IMR-90 (cell line): Measurements from ENCODE around the gene HERC3. TPM values are rescaled to one million over a fixed set of nuclear protein-coding genes. Genes with fewer than 3 reads are reported as not detected.

Source experiments
- ATAC-seq: fragments of 200-7000 bp; cut with Tn5 transposase; 2 replicates; pipeline ENCODE4 v1.9.1; 2020; ENCODE audit warnings: low read depth, mild to moderate bottlenecking, moderate library complexity
- BruUV-seq: library from RNA; stranded (reverse); fragments of 400-500 nt; replicated peaks from 2 replicates; lab custom pipeline; 2021; lab: Mats Ljungman, UMichigan
- CTCF ChIA-PET: fragments of 300-600 bp; formaldehyde crosslinking; extraction: SDS; loops from one replicate; lab custom pipeline; 2021; ENCODE audit warnings: antibody characterized with exemption; lab: Yijun Ruan, JAX
- POLR2A ChIA-PET: fragments of 300-600 bp; sonication (Branson Sonifier 250); formaldehyde crosslinking; loops from one replicate; lab custom pipeline; 2022; ENCODE audit warnings: antibody characterized with exemption; ENCODE audit not compliant: unreplicated experiment; lab: Charles Lee
- DNase-seq: peaks from one replicate; pipeline ENCODE4 v3.0.0; 2013
- H2AFZ ChIP-seq: replicated peaks from 2 replicates; pipeline ENCODE3; 2013; ENCODE audit warnings: low read length, mild to moderate bottlenecking; ENCODE audit not compliant: poor library complexity
- H2AK5ac ChIP-seq: 2 replicates; pipeline ENCODE4 v1.6.1; 2013; ENCODE audit warnings: low read depth, low read length, inconsistent platforms
- H2AK9ac ChIP-seq: replicated peaks from 2 replicates; pipeline ENCODE3; 2013; ENCODE audit warnings: mild to moderate bottlenecking, low read depth, low read length, moderate library complexity; ENCODE audit not compliant: poor library complexity
- H2BK120ac ChIP-seq: 2 replicates; pipeline ENCODE4 v1.6.1; 2013; ENCODE audit warnings: low read depth, low read length, inconsistent platforms
- H2BK15ac ChIP-seq: 3 replicates; pipeline ENCODE4 v1.6.1; 2013; ENCODE audit warnings: low read depth, low read length, inconsistent platforms
- H2BK20ac ChIP-seq: 2 replicates; pipeline ENCODE4 v1.6.1; 2013; ENCODE audit warnings: low read depth, mild to moderate bottlenecking, inconsistent platforms, low read length, moderate library complexity
- H2BK5ac ChIP-seq: 2 replicates; pipeline ENCODE4 v1.6.1; 2013; ENCODE audit warnings: mild to moderate bottlenecking, low read depth, low read length, inconsistent platforms; ENCODE audit not compliant: poor library complexity, severe bottlenecking
- H3K14ac ChIP-seq: replicated peaks from 2 replicates; pipeline ENCODE4 v1.6.1; 2013; ENCODE audit warnings: low read depth, low read length, inconsistent platforms
- H3K18ac ChIP-seq: 2 replicates; pipeline ENCODE4 v1.6.1; 2013; ENCODE audit warnings: low read depth, low read length, control low read depth
- H3K23ac ChIP-seq: 2 replicates; pipeline ENCODE4 v1.6.1; 2013; ENCODE audit warnings: low read depth, low read length, inconsistent platforms
- H3K27ac ChIP-seq: 2 replicates; pipeline ENCODE4 v1.5.1; 2013; ENCODE audit warnings: mild to moderate bottlenecking, control low read depth, low read length; ENCODE audit not compliant: insufficient read depth
- H3K27me3 ChIP-seq: 2 replicates; pipeline ENCODE4 v1.6.1; 2013; ENCODE audit warnings: low read length; ENCODE audit not compliant: control insufficient read depth, insufficient read depth
- H3K36me3 ChIP-seq: 2 replicates; pipeline ENCODE4 v1.6.1; 2013; ENCODE audit warnings: low read length, mixed read lengths; ENCODE audit not compliant: control insufficient read depth, insufficient read depth
- H3K4ac ChIP-seq: 2 replicates; pipeline ENCODE4 v1.6.1; 2013; ENCODE audit warnings: low read depth, low read length, inconsistent platforms
- H3K4me1 ChIP-seq: 2 replicates; pipeline ENCODE4 v1.6.1; 2013; ENCODE audit warnings: low read length, mixed read lengths; ENCODE audit not compliant: control insufficient read depth, insufficient read depth
- H3K4me2 ChIP-seq: 2 replicates; pipeline ENCODE4 v1.6.1; 2013; ENCODE audit warnings: low read depth, mild to moderate bottlenecking, control low read depth, low read length, moderate library complexity
- H3K4me3 ChIP-seq: 2 replicates; pipeline ENCODE4 v1.5.1; 2013; ENCODE audit warnings: low read depth, mild to moderate bottlenecking, control low read depth, low read length, moderate library complexity; ENCODE audit not compliant: insufficient read depth
- H3K56ac ChIP-seq: 2 replicates; pipeline ENCODE4 v1.6.1; 2013; ENCODE audit warnings: low read length, inconsistent platforms; ENCODE audit not compliant: insufficient read depth; ENCODE audit errors: extremely low read depth
- H3K79me1 ChIP-seq, 2 experiments: 2 replicates each; pipeline ENCODE4 v1.6.1; 2013; ENCODE audit warnings: low read length in 2 of 2, inconsistent platforms in 1 of 2, low read depth in 1 of 2
- H3K9ac ChIP-seq: 2 replicates; pipeline ENCODE4 v1.6.1; 2013; ENCODE audit warnings: low read depth, low read length, control low read depth
- H3K9me1 ChIP-seq: 2 replicates; pipeline ENCODE4 v1.6.1; 2013; ENCODE audit warnings: low read length, inconsistent platforms; ENCODE audit not compliant: insufficient read depth
- H3K9me3 ChIP-seq: 2 replicates; pipeline ENCODE4 v1.6.1; 2013; ENCODE audit warnings: low read length; ENCODE audit not compliant: control insufficient read depth, insufficient read depth
- H4K20me1 ChIP-seq: 2 replicates; pipeline ENCODE4 v1.6.1; 2013; ENCODE audit warnings: low read length, inconsistent platforms; ENCODE audit not compliant: insufficient read depth
- H4K5ac ChIP-seq: 2 replicates; pipeline ENCODE4 v1.6.1; 2013; ENCODE audit warnings: mild to moderate bottlenecking, low read depth, low read length, control low read depth
- H4K8ac ChIP-seq, 2 experiments: 2 replicates each; pipeline ENCODE4 v1.6.1; 2013; ENCODE audit warnings: low read depth in 2 of 2, low read length in 2 of 2, control low read depth in 1 of 2, inconsistent platforms in 1 of 2
- H4K91ac ChIP-seq: 2 replicates; pipeline ENCODE4 v1.6.1; 2013; ENCODE audit warnings: low read depth, low read length, inconsistent platforms; ENCODE audit not compliant: insufficient read depth
- CEBPB ChIP-seq: IDR thresholded peaks from 2 replicates; pipeline ENCODE4 v1.6.1; 2012; ENCODE audit warnings: low read depth, low read length, improper control_type of control experiment
- CTCF ChIP-seq: conservative IDR thresholded peaks from 2 replicates; pipeline ENCODE4 v1.5.1; 2012; ENCODE audit warnings: mild to moderate bottlenecking, low read depth, low read length, improper control_type of control experiment
- WGBS, 2 experiments: methylation state at CpG; one replicate each; pipeline versions ENCODE4 v1.1.5 to v1.1.7; 2013; ENCODE audit warnings: missing lambda C conversion rate in 2 of 2; ENCODE audit not compliant: insufficient read length in 1 of 2; ENCODE audit errors: extremely low coverage in 2 of 2; 5-methylcytosine and 5-hydroxymethylcytosine counted together
- dilution Hi-C: fragments of 300-500 bp; cut with HindIII; formaldehyde crosslinking; loops from one replicate; pipeline ENCODE4 v1.14.3; 2018; ENCODE audit warnings: low sequenced_read_pairs; ENCODE audit not compliant: unreplicated experiment
- in situ Hi-C: fragments of 300-500 bp; cut with MboI; formaldehyde crosslinking; loops from 3 replicates; pipeline ENCODE4 v1.14.3; 2019; ENCODE audit warnings: low sequenced_read_pairs, inconsistent platforms, mixed read lengths
- intact Hi-C: fragments of 100-400 bp; cut with micrococcal nuclease; formaldehyde crosslinking; loops from 2 replicates; pipeline ENCODE4 v1.10.0; 2022
- polyA plus RNA-seq, 3 experiments: library from polyadenylated mRNA; depleted of rRNA; stranded (reverse); fragments of >200 nt; gene quantifications; 2 replicates each; pipeline ENCODE4 v1.2.3, GENCODE V29; 2012; ENCODE audit warnings: low replicate concordance in 1 of 3
- total RNA-seq: library from RNA; depleted of rRNA; stranded (reverse); fragments of >200 nt; gene quantifications from 2 replicates; pipeline ENCODE4 v1.2.3, GENCODE V29; 2012

HERC3 gene
- total and polyA plus RNA-seq, 2 of the 4 experiments (the other 2 are of a cell fraction): 8.9 to 9.5 TPM

GRCh38 chr4:88616275-88617150 lies 24.2 kb downstream of the HERC3 start:
- Histone ChIP-seq H2BK120ac (no peak overlapping the region), H3K36me3 (no peaks in the 10 kb centered on the region), H3K14ac (0 out of 2 replicates have a peak overlapping the region, but pooled peaks have one; percentile 26), H2AK9ac (no peak overlapping the region), H3K4me3 (no peak overlapping the region), H2BK5ac (peak overlapping the region; percentile 65), H4K5ac (no peak overlapping the region; the same call in 1 of the 2 replicates), H2BK20ac (0 out of 2 replicates have a peak overlapping the region, but pooled peaks have one; percentile 6), H3K27ac (no peak overlapping the region), H4K8ac (0 out of 4 replicates have a peak overlapping the region, but pooled peaks of 1 of the 2 experiments have one; percentile 2), H3K79me1 (peaks cover 12 to 37% of the 10 kb centered on the region in 2 experiments; a peak in 3 of 4 replicates), H3K23ac (no peak overlapping the region; the same call in 1 of the 2 replicates), H3K18ac (peak overlapping the region; percentile 69; the same call in 1 of the 2 replicates), H3K4me1 (peaks cover 10% of the 10 kb centered on the region), H3K9me3 (no peaks in the 10 kb centered on the region), H2AFZ (no peak overlapping the region), H3K27me3 (no peaks in the 10 kb centered on the region), H3K9ac (no peak overlapping the region), H3K4me2 (peak overlapping the region; percentile 46; the same call in 1 of the 2 replicates), H3K9me1 (peaks cover 6% of the 10 kb centered on the region), H3K4ac (no peak overlapping the region), H2AK5ac (no peak overlapping the region), H4K91ac (no peak overlapping the region; the same call in 1 of the 2 replicates), H2BK15ac (no peak overlapping the region), H4K20me1 (no peaks in the 10 kb centered on the region; the same call in 1 of the 2 replicates), H3K56ac (no peak overlapping the region)
- in situ Hi-C loops: no loop called here
- 60% methylated on average over 1 of the region's 4 CpGs; no CpG with 5 or more reads in 1 of the 2 experiments for WGBS, 2 experiments
- no TSS peak for BruUV-seq
- POLR2A ChIA-PET: no interaction called here
- TF ChIP-seq CEBPB: peak; percentile 39; the same call in 1 of the 2 replicates
- TF ChIP-seq CTCF: no peak
- DNase-seq: peak; percentile 77
- CTCF ChIA-PET: no interaction called here
- peak; percentile 46 for ATAC-seq
- dilution Hi-C loops: no loop called here
- intact Hi-C loops: no loop called here
